NCI-H1694 (cell line): ENCODE measurements around the gene IGSF9.
A peak's percentile ranks its signal among the peaks of the same experiment; 100 is the strongest.

ENCODE experiments used
- DNase-seq: peaks from one replicate; lab custom pipeline; 2025; lab: John Stamatoyannopoulos, UW

IGSF9 gene

GRCh38 chr1:159944623-159945455 is 574 bp downstream of the IGSF9 start:
- no peak for DNase-seq

GRCh38 chr1:159943908-159944622 is 1.3 kb downstream of the IGSF9 start:
- peak; percentile 33 for DNase-seq

- no peak for DNase-seq
Observed at GRCh38 chr1:159943278-159943640, 2.2 kb downstream of the IGSF9 start.

- DNase-seq, result no peak
Observed at GRCh38 chr1:159942632-159943277, 2.7 kb downstream of the IGSF9 start.

GRCh38 chr1:159941591-159942560 is 3.5 kb downstream of the IGSF9 start:
- no peak for DNase-seq

- no peak for DNase-seq
Observed at GRCh38 chr1:159941141-159941540, 4.3 kb downstream of the IGSF9 start.

GRCh38 chr1:159940006-159940620 is 5.3 kb downstream of the IGSF9 start:
- no peak for DNase-seq

GRCh38 chr1:159939678-159940002 is 5.8 kb downstream of the IGSF9 start:
- DNase-seq, result no peak

GRCh38 chr1:159938905-159939677 is 6.3 kb downstream of the IGSF9 start:
- no peak for DNase-seq

GRCh38 chr1:159938211-159938852 is 7.1 kb downstream of the IGSF9 start:
- no peak for DNase-seq

- DNase-seq, result no peak
Observed at GRCh38 chr1:159937054-159937750, 8.2 kb downstream of the IGSF9 start.

- peak; percentile 57 for DNase-seq
Observed at GRCh38 chr1:159936273-159936904, 9.0 kb downstream of the IGSF9 start.

GRCh38 chr1:159935719-159936272 is 9.6 kb downstream of the IGSF9 start:
- DNase-seq, result no peak

- no peak for DNase-seq
Observed at GRCh38 chr1:159935305-159935704, 10.1 kb downstream of the IGSF9 start.

- no peak for DNase-seq
Observed at GRCh38 chr1:159934136-159935039, 11.0 kb downstream of the IGSF9 start.

GRCh38 chr1:159933347-159933746 is 12.1 kb downstream of the IGSF9 start:
- DNase-seq, result no peak
